Stimulated activated memory B cell treated with anti-CD40 and anti-IgM and Interleukin-4, amounts not matched to agents 10 μg/mL and 1 μg/mL and 100 μg/mL, for 72 hours (primary cell): ENCODE data around the gene GFPT2.

Experiments
- ATAC-seq: fragments of 150-1000 bp; cut with Tn5 transposase; 2 replicates; pipeline ENCODE4 v1.10.0; 2021
- H3K27ac Mint-ChIP-seq: one replicate; pipeline ENCODE4 v1.8.0; 2022; ENCODE audit warnings: mild to moderate bottlenecking, mixed read lengths
- H3K27me3 Mint-ChIP-seq: one replicate; pipeline ENCODE4 v1.8.0; 2022; ENCODE audit warnings: mixed read lengths
- H3K36me3 Mint-ChIP-seq: one replicate; pipeline ENCODE4 v1.8.0; 2022; ENCODE audit warnings: mixed read lengths
- H3K4me1 Mint-ChIP-seq: one replicate; pipeline ENCODE4 v1.8.0; 2022; ENCODE audit warnings: mixed read lengths
- H3K4me3 Mint-ChIP-seq: one replicate; pipeline ENCODE4 v1.8.0; 2022; ENCODE audit warnings: mild to moderate bottlenecking, moderate library complexity, mixed read lengths
- H3K9me3 Mint-ChIP-seq: one replicate; pipeline ENCODE4 v1.8.0; 2022; ENCODE audit warnings: mixed read lengths

Gene GFPT2

GRCh38 chr5:180381851-180382480, 28.8 kb upstream of the GFPT2 start:
- H3K4me3 Mint-ChIP-seq, result no peak overlapping the region
- H3K27me3 Mint-ChIP-seq, result peaks cover 60% of the 10 kb centered on the region
- H3K36me3 Mint-ChIP-seq, result no peaks in the 10 kb centered on the region
- ATAC-seq, result no peak
- H3K9me3 Mint-ChIP-seq, result peaks cover under 1% of the 10 kb centered on the region
- H3K27ac Mint-ChIP-seq, result no peak overlapping the region
- H3K4me1 Mint-ChIP-seq, result no peaks in the 10 kb centered on the region

- H3K4me1 Mint-ChIP-seq, result no peaks in the 10 kb centered on the region
- H3K27ac Mint-ChIP-seq, result no peak overlapping the region
- no peaks in the 10 kb centered on the region for H3K9me3 Mint-ChIP-seq
- ATAC-seq, result no peak
- H3K36me3 Mint-ChIP-seq, result no peaks in the 10 kb centered on the region
- no peak overlapping the region for H3K4me3 Mint-ChIP-seq
- H3K27me3 Mint-ChIP-seq, result peaks cover 60% of the 10 kb centered on the region
Measured at GRCh38 chr5:180381428-180381827, 28.3 kb upstream of the GFPT2 start.

- H3K4me3 Mint-ChIP-seq, result no peak overlapping the region
- ATAC-seq, result no peak
- H3K27ac Mint-ChIP-seq, result no peak overlapping the region
Measured at GRCh38 chr5:180380856-180381255, 27.7 kb upstream of the GFPT2 start.

GRCh38 chr5:180380441-180380840, 27.3 kb upstream of the GFPT2 start:
- Mint-ChIP-seq H3K36me3 (no peaks in the 10 kb centered on the region), H3K4me3 (no peak overlapping the region), H3K4me1 (no peaks in the 10 kb centered on the region), H3K9me3 (no peaks in the 10 kb centered on the region), H3K27ac (no peak overlapping the region), H3K27me3 (peaks cover 56% of the 10 kb centered on the region)
- ATAC-seq, result no peak

More at GRCh38 chr5:180380856-180381255, 27.7 kb upstream of the GFPT2 start:
- no peaks in the 10 kb centered on the region for H3K9me3 Mint-ChIP-seq
- peaks cover 60% of the 10 kb centered on the region for H3K27me3 Mint-ChIP-seq
- H3K4me1 Mint-ChIP-seq, result no peaks in the 10 kb centered on the region
- H3K36me3 Mint-ChIP-seq, result no peaks in the 10 kb centered on the region

- H3K36me3 Mint-ChIP-seq, result no peaks in the 10 kb centered on the region
- no peaks in the 10 kb centered on the region for H3K9me3 Mint-ChIP-seq
- H3K27me3 Mint-ChIP-seq, result peaks cover 47% of the 10 kb centered on the region
- no peaks in the 10 kb centered on the region for H3K4me1 Mint-ChIP-seq
- no peak for ATAC-seq
- H3K4me3 Mint-ChIP-seq, result no peak overlapping the region
- H3K27ac Mint-ChIP-seq, result no peak overlapping the region
Measured at GRCh38 chr5:180379355-180380070, 26.4 kb upstream of the GFPT2 start.

GRCh38 chr5:180378438-180379344, 25.6 kb upstream of the GFPT2 start:
- H3K4me1 Mint-ChIP-seq, result no peaks in the 10 kb centered on the region
- H3K27ac Mint-ChIP-seq, result no peak overlapping the region
- no peaks in the 10 kb centered on the region for H3K9me3 Mint-ChIP-seq
- peaks cover 39% of the 10 kb centered on the region for H3K27me3 Mint-ChIP-seq
- no peaks in the 10 kb centered on the region for H3K36me3 Mint-ChIP-seq
- no peak for ATAC-seq
- H3K4me3 Mint-ChIP-seq, result no peak overlapping the region

GRCh38 chr5:180377556-180378197, 24.5 kb upstream of the GFPT2 start:
- H3K4me1 Mint-ChIP-seq, result no peaks in the 10 kb centered on the region
- H3K27me3 Mint-ChIP-seq, result peaks cover 37% of the 10 kb centered on the region
- H3K9me3 Mint-ChIP-seq, result no peaks in the 10 kb centered on the region
- no peak overlapping the region for H3K27ac Mint-ChIP-seq
- H3K4me3 Mint-ChIP-seq, result no peak overlapping the region
- ATAC-seq, result no peak
- H3K36me3 Mint-ChIP-seq, result no peaks in the 10 kb centered on the region

GRCh38 chr5:180376511-180376910, 23.4 kb upstream of the GFPT2 start:
- H3K9me3 Mint-ChIP-seq, result no peaks in the 10 kb centered on the region
- no peak overlapping the region for H3K27ac Mint-ChIP-seq
- no peak for ATAC-seq
- H3K4me1 Mint-ChIP-seq, result no peaks in the 10 kb centered on the region
- H3K4me3 Mint-ChIP-seq, result no peak overlapping the region
- peaks cover 26% of the 10 kb centered on the region for H3K27me3 Mint-ChIP-seq
- H3K36me3 Mint-ChIP-seq, result no peaks in the 10 kb centered on the region

- Mint-ChIP-seq H3K36me3 (no peaks in the 10 kb centered on the region), H3K9me3 (no peaks in the 10 kb centered on the region), H3K27ac (no peak overlapping the region)
Measured at GRCh38 chr5:180375955-180376354, 22.8 kb upstream of the GFPT2 start.

GRCh38 chr5:180375291-180375690, 22.2 kb upstream of the GFPT2 start:
- no peak overlapping the region for H3K4me3 Mint-ChIP-seq
- H3K27me3 Mint-ChIP-seq, result peaks cover 22% of the 10 kb centered on the region
- no peaks in the 10 kb centered on the region for H3K36me3 Mint-ChIP-seq
- no peak overlapping the region for H3K27ac Mint-ChIP-seq
- no peaks in the 10 kb centered on the region for H3K4me1 Mint-ChIP-seq
- ATAC-seq, result no peak
- H3K9me3 Mint-ChIP-seq, result no peaks in the 10 kb centered on the region

More at GRCh38 chr5:180375955-180376354, 22.8 kb upstream of the GFPT2 start:
- Mint-ChIP-seq H3K27me3 (peaks cover 22% of the 10 kb centered on the region), H3K4me1 (no peaks in the 10 kb centered on the region), H3K4me3 (no peak overlapping the region)
- ATAC-seq, result no peak

GRCh38 chr5:180373870-180374269, 20.7 kb upstream of the GFPT2 start:
- no peaks in the 10 kb centered on the region for H3K36me3 Mint-ChIP-seq
- peaks cover 27% of the 10 kb centered on the region for H3K27me3 Mint-ChIP-seq
- H3K27ac Mint-ChIP-seq, result no peak overlapping the region
- no peaks in the 10 kb centered on the region for H3K9me3 Mint-ChIP-seq
- H3K4me3 Mint-ChIP-seq, result no peak overlapping the region
- no peaks in the 10 kb centered on the region for H3K4me1 Mint-ChIP-seq
- ATAC-seq, result no peak

GRCh38 chr5:180373454-180373853, 20.3 kb upstream of the GFPT2 start:
- Mint-ChIP-seq H3K27me3 (peaks cover 27% of the 10 kb centered on the region), H3K27ac (no peak overlapping the region), H3K9me3 (no peaks in the 10 kb centered on the region), H3K4me1 (no peaks in the 10 kb centered on the region), H3K4me3 (no peak overlapping the region), H3K36me3 (no peaks in the 10 kb centered on the region)
- ATAC-seq, result no peak

- H3K36me3 Mint-ChIP-seq, result no peaks in the 10 kb centered on the region
- no peak for ATAC-seq
Measured at GRCh38 chr5:180371949-180372348, 18.8 kb upstream of the GFPT2 start.

GRCh38 chr5:180370861-180371641, 17.9 kb upstream of the GFPT2 start:
- peaks cover 27% of the 10 kb centered on the region for H3K27me3 Mint-ChIP-seq
- H3K27ac Mint-ChIP-seq, result no peak overlapping the region
- no peaks in the 10 kb centered on the region for H3K9me3 Mint-ChIP-seq
- no peaks in the 10 kb centered on the region for H3K4me1 Mint-ChIP-seq
- H3K36me3 Mint-ChIP-seq, result no peaks in the 10 kb centered on the region
- H3K4me3 Mint-ChIP-seq, result no peak overlapping the region
- ATAC-seq, result no peak

More at GRCh38 chr5:180371949-180372348, 18.8 kb upstream of the GFPT2 start:
- no peaks in the 10 kb centered on the region for H3K9me3 Mint-ChIP-seq
- peaks cover 27% of the 10 kb centered on the region for H3K27me3 Mint-ChIP-seq
- H3K4me1 Mint-ChIP-seq, result no peaks in the 10 kb centered on the region
- no peak overlapping the region for H3K4me3 Mint-ChIP-seq
- H3K27ac Mint-ChIP-seq, result no peak overlapping the region
